GM23248 (cell line): ENCODE data around the gene CFAP44.

Experiments used
- EZH2 ChIP-seq: fragments of 200-600 bp; sonication (generic); IDR thresholded peaks from 2 replicates; pipeline ENCODE4 v1.6.1; 2018; ENCODE audit warnings: antibody characterized with exemption, mild to moderate bottlenecking; ENCODE audit not compliant: insufficient read depth, poor library complexity, severe bottlenecking
- EZH2phosphoT487 ChIP-seq: fragments of 200-600 bp; sonication (generic); IDR thresholded peaks from 2 replicates; pipeline ENCODE4 v1.6.1; 2018; ENCODE audit warnings: antibody characterized with exemption, moderate library complexity, mild to moderate bottlenecking, low read depth; ENCODE audit not compliant: insufficient read depth

- TF ChIP-seq EZH2 (no peak), EZH2phosphoT487 (no peak)
These were observed 9.6 kb upstream of the CFAP44 start for GRCh38 chr3:113450911-113451310.
